ENCODE results near the gene DLGAP5.

Gene DLGAP5

DNA sequence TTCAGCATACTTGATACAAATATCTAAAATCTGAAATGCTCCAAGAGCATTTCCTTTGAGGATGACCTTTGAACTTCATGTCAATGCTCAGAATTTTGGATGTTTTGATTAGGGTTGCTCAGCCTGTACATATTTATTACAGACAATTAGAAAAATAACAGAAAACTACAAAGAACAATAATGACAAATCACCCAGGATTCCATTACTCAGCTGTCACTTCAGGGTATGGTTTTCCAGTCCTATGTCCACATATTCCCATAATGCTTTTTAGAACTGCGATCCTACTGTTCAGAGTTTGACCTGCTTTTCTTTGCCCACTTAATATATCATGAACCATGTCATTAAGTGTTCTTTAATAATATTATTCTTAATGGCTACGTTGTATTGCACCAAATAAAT, 11.4 kb downstream of the DLGAP5 start:
- no peaks in the 10 kb centered on the region for H3K27me3 ChIP-seq (ENCODE audit: control insufficient read depth, insufficient read depth, low read length)
- H3K36me3 ChIP-seq (ENCODE audit: control insufficient read depth, low read depth, low read length), result peaks cover 92% of the 10 kb centered on the region
- H3K9ac ChIP-seq (ENCODE audit: low read length), result no peak overlapping the region
- H3K27ac ChIP-seq (ENCODE audit: low read length), result no peak overlapping the region
- H3K4me1 ChIP-seq (ENCODE audit: control insufficient read depth, low read depth, low read length), result no peaks in the 10 kb centered on the region
- H3K4me3 ChIP-seq (ENCODE audit: low read length), result no peak overlapping the region
- H3K9me3 ChIP-seq (ENCODE audit: control insufficient read depth, low read depth, low read length), result no peaks in the 10 kb centered on the region

DNA sequence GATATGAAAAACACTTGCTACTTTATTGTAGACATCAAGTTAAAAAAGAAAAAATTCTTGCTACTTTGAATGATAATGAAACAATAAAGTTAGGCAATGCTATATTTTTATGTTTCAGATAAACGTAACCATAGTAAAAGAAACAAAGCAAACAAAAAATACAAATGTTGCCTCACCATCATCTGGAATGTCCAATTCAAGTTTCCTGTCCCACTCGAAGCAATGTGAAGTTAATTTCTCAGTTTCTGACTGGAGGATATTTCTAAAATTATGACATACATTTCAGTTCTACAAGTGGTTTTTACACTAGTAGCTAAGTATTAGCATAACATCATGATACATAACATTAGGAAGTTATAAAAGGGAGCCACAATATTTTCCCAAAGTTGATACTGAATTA, 20.9 kb downstream of the DLGAP5 start:
- Histone ChIP-seq H3K27me3 (ENCODE audit: control insufficient read depth, insufficient read depth, low read length) (no peaks in the 10 kb centered on the region), H3K27ac (ENCODE audit: low read length) (no peak overlapping the region), H3K9me3 (ENCODE audit: control insufficient read depth, low read depth, low read length) (no peaks in the 10 kb centered on the region), H3K4me1 (ENCODE audit: control insufficient read depth, low read depth, low read length) (no peaks in the 10 kb centered on the region), H3K4me3 (ENCODE audit: low read length) (no peak overlapping the region), H3K9ac (ENCODE audit: low read length) (no peak overlapping the region), H3K36me3 (ENCODE audit: control insufficient read depth, low read depth, low read length) (peaks cover 75% of the 10 kb centered on the region)

DNA sequence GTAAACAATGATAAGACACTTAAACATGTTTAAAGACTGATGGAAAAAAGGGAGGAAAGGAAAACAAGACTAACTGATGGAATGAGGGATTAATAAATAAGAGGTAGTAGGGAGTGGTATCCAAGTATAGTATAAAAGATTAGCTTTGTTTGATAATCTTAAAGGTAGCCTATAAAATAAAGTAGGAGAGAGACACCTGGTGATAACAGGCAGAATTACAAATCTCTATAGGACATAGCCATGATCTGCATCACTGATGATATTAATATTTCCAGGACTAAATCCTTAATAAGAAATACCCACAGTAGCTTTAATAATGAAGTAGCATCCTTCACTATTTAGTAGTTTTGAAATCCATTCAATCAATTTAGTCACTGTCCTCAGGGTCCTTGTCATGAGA, 30.4 kb downstream of the DLGAP5 start:
- no peaks in the 10 kb centered on the region for H3K9me3 ChIP-seq (ENCODE audit: control insufficient read depth, low read depth, low read length)
- H3K27ac ChIP-seq (ENCODE audit: low read length), result no peak overlapping the region
- no peak overlapping the region for H3K9ac ChIP-seq (ENCODE audit: low read length)
- H3K4me1 ChIP-seq (ENCODE audit: control insufficient read depth, low read depth, low read length), result no peaks in the 10 kb centered on the region
- peaks cover 82% of the 10 kb centered on the region for H3K36me3 ChIP-seq (ENCODE audit: control insufficient read depth, low read depth, low read length)
- no peak overlapping the region for H3K4me3 ChIP-seq (ENCODE audit: low read length)
- no peaks in the 10 kb centered on the region for H3K27me3 ChIP-seq (ENCODE audit: control insufficient read depth, insufficient read depth, low read length)

DNA sequence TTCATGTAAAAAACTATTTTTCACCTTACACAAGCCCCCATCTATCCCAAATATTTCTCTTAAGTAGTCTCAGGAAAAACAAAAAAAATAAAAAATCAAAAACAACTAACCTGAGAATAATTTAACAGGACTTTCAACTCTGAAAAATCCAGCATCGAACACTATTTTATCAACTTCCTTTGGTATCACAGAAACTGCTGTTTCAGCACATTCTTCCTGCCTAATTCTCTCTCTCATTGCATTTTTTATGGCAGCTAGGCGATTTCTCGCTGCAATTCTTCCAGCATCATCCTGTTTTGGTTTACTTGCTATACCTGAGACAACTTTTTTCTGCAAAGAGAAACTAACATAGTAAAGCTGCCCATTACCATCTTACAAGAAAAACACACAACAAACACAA, 33.0 kb downstream of the DLGAP5 start:
- H3K4me3 ChIP-seq (ENCODE audit: low read length), result no peak overlapping the region
- no peak overlapping the region for H3K9ac ChIP-seq (ENCODE audit: low read length)
- peaks cover 77% of the 10 kb centered on the region for H3K36me3 ChIP-seq (ENCODE audit: control insufficient read depth, low read depth, low read length)

DNA sequence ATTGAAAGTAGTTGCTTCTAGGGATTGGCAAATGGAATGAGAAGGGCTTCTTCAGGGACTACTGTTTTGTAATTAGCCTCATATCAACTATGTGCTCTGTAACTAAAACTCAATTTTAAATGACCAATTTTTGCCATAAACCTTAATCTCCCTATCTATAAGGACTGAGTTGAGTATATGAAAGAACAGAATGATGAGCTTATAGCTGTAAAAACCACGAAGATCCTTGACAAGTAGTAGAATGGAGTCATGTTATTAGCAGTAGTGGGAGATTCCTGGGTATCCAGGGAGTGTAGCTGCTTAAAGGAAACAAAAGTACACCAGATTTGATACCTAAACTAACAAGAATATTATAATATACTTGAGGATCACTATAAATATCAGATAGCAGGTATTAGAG, 34.3 kb downstream of the DLGAP5 start:
- H3K9me3 ChIP-seq (ENCODE audit: control insufficient read depth, low read depth, low read length), result no peaks in the 10 kb centered on the region
- H3K4me3 ChIP-seq (ENCODE audit: low read length), result no peak overlapping the region
- H3K9ac ChIP-seq (ENCODE audit: low read length), result no peak overlapping the region
- peaks cover 77% of the 10 kb centered on the region for H3K36me3 ChIP-seq (ENCODE audit: control insufficient read depth, low read depth, low read length)
- no peaks in the 10 kb centered on the region for H3K4me1 ChIP-seq (ENCODE audit: control insufficient read depth, low read depth, low read length)
- no peaks in the 10 kb centered on the region for H3K27me3 ChIP-seq (ENCODE audit: control insufficient read depth, insufficient read depth, low read length)
- no peak overlapping the region for H3K27ac ChIP-seq (ENCODE audit: low read length)

More for the DNA sequence above, 33.0 kb downstream of the DLGAP5 start:
- Histone ChIP-seq H3K4me1 (ENCODE audit: control insufficient read depth, low read depth, low read length) (no peaks in the 10 kb centered on the region), H3K27ac (ENCODE audit: low read length) (no peak overlapping the region), H3K27me3 (ENCODE audit: control insufficient read depth, insufficient read depth, low read length) (no peaks in the 10 kb centered on the region), H3K9me3 (ENCODE audit: control insufficient read depth, low read depth, low read length) (no peaks in the 10 kb centered on the region)

DNA sequence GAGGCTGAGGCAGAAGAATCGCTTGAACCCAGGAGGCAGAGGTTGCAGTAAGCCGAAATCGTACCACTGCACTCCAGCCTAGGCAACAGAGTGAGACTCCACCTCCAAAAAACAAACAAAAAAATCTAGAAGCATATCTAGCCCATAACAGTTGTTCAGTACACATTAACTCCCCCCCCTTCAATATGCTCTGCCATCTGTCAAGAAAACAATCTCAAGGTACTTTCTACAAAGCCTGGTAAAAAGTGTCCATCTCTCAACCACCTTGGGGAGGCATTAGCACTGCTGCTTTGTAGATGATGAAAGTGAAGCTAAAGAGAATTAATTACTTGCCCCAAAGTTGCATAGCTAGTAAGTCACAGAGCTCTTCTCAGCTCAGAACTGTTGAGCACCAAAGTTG, 37.4 kb downstream of the DLGAP5 start:
- no peak overlapping the region for H3K9ac ChIP-seq (ENCODE audit: low read length)
- no peaks in the 10 kb centered on the region for H3K27me3 ChIP-seq (ENCODE audit: control insufficient read depth, insufficient read depth, low read length)
- H3K4me1 ChIP-seq (ENCODE audit: control insufficient read depth, low read depth, low read length), result no peaks in the 10 kb centered on the region
- no peaks in the 10 kb centered on the region for H3K9me3 ChIP-seq (ENCODE audit: control insufficient read depth, low read depth, low read length)
- H3K4me3 ChIP-seq (ENCODE audit: low read length), result no peak overlapping the region
- no peak overlapping the region for H3K27ac ChIP-seq (ENCODE audit: low read length)
- peaks cover 85% of the 10 kb centered on the region for H3K36me3 ChIP-seq (ENCODE audit: control insufficient read depth, low read depth, low read length)

DNA sequence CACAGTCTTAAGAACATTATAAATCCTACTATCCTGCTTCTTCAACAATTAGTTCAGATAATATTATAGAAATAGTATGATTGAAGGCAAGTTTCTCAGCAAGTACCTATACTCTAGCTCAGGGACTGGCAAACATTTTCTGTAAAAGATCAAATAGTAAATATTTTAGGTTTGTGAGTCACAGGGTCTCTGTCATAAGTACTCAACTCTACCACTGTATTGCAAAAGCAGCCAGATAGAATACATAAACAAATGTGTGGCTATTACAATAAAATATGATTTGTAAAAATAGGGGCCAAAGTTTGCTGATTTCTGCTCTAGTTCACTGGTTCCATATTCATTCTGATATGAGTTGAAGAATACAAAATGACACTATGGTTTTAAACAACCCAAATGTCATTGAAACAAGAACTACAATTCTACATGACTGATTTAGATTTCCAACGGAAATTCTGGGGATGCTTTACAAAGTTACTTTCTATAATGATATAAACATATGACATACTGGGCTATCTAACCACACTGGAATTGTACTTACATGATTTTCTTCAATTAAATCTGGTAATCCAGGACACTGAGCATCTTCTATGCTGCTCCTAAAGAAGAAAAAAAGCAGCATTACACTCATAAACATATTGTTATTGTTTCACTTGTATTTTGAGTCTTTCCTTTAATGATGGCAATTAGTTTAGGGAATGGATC, 39.2 kb downstream of the DLGAP5 start:
- Histone ChIP-seq H3K4me3 (ENCODE audit: low read length) (no peak overlapping the region), H3K36me3 (ENCODE audit: control insufficient read depth, low read depth, low read length) (peaks cover 87% of the 10 kb centered on the region), H3K4me1 (ENCODE audit: control insufficient read depth, low read depth, low read length) (no peaks in the 10 kb centered on the region), H3K9ac (ENCODE audit: low read length) (no peak overlapping the region), H3K9me3 (ENCODE audit: control insufficient read depth, low read depth, low read length) (no peaks in the 10 kb centered on the region), H3K27ac (ENCODE audit: low read length) (no peak overlapping the region), H3K27me3 (ENCODE audit: control insufficient read depth, insufficient read depth, low read length) (no peaks in the 10 kb centered on the region)

DNA sequence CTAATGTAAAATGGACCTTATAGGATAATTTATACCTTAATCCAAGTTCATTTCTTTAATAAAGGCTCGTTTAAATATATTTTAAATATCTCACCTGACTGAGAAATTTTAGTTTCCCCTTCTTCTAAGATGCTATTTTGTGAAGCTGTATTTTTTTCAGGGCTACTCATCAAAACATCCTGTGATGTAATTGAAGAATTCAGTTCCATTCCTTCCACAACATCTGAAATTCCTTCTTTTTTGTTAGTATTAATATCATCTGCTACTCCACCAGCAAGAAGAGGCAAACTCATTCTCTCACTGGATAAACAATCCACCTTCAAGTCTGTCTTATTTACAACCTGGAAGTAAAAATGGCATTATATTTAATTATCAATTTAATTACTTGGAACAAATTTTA, 39.8 kb downstream of the DLGAP5 start:
- H3K27ac ChIP-seq (ENCODE audit: low read length), result no peak overlapping the region
- no peak overlapping the region for H3K9ac ChIP-seq (ENCODE audit: low read length)
- peaks cover 87% of the 10 kb centered on the region for H3K36me3 ChIP-seq (ENCODE audit: control insufficient read depth, low read depth, low read length)
- no peaks in the 10 kb centered on the region for H3K9me3 ChIP-seq (ENCODE audit: control insufficient read depth, low read depth, low read length)
- H3K4me1 ChIP-seq (ENCODE audit: control insufficient read depth, low read depth, low read length), result no peaks in the 10 kb centered on the region
- H3K4me3 ChIP-seq (ENCODE audit: low read length), result no peak overlapping the region
- no peaks in the 10 kb centered on the region for H3K27me3 ChIP-seq (ENCODE audit: control insufficient read depth, insufficient read depth, low read length)

DNA sequence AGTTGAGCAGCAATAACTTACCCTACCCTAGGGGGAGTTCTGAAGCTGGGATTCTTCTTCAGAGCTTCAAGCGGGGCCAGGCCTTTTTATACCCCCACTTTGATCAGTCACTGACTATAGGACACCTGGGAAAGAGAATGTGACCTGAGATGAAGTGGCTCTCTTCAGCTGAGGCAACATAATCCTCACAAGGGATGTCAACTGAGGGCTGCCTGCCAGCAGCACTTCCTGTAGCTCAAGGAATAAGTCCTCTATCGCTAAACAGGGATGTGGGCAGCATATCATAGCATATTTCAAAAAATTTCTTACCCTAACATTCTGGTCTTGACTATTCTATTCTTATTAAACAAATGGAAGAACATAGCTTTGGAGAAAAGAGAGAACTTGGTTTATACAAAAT, 45.0 kb downstream of the DLGAP5 start:
- no peaks in the 10 kb centered on the region for H3K27me3 ChIP-seq (ENCODE audit: control insufficient read depth, insufficient read depth, low read length)
- no peaks in the 10 kb centered on the region for H3K4me1 ChIP-seq (ENCODE audit: control insufficient read depth, low read depth, low read length)
- H3K9me3 ChIP-seq (ENCODE audit: control insufficient read depth, low read depth, low read length), result no peaks in the 10 kb centered on the region
- H3K36me3 ChIP-seq (ENCODE audit: control insufficient read depth, low read depth, low read length), result peaks cover 75% of the 10 kb centered on the region
- no peak overlapping the region for H3K27ac ChIP-seq (ENCODE audit: low read length)
- no peak overlapping the region for H3K9ac ChIP-seq (ENCODE audit: low read length)
- no peak overlapping the region for H3K4me3 ChIP-seq (ENCODE audit: low read length)

DNA sequence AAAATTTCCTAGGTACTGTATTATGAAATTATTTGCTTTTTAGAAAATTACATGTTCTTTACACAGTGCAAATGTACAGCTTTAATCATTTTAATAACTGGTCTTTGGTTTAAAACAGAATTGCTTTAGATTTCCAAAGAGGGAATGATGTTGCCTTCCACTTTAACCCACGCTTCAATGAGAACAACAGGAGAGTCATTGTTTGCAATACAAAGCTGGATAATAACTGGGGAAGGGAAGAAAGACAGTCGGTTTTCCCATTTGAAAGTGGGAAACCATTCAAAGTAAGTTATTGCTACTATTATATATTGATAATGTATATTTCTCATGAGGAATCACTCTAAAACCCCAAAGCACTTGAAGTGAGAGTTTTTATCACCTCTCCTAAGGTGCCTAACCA, 48.9 kb downstream of the DLGAP5 start:
- Histone ChIP-seq H3K36me3 (ENCODE audit: control insufficient read depth, low read depth, low read length) (peaks cover 46% of the 10 kb centered on the region), H3K9me3 (ENCODE audit: control insufficient read depth, low read depth, low read length) (no peaks in the 10 kb centered on the region), H3K27ac (ENCODE audit: low read length) (no peak overlapping the region), H3K27me3 (ENCODE audit: control insufficient read depth, insufficient read depth, low read length) (no peaks in the 10 kb centered on the region), H3K4me3 (ENCODE audit: low read length) (no peak overlapping the region), H3K4me1 (ENCODE audit: control insufficient read depth, low read depth, low read length) (no peaks in the 10 kb centered on the region), H3K9ac (ENCODE audit: low read length) (no peak overlapping the region)

DNA sequence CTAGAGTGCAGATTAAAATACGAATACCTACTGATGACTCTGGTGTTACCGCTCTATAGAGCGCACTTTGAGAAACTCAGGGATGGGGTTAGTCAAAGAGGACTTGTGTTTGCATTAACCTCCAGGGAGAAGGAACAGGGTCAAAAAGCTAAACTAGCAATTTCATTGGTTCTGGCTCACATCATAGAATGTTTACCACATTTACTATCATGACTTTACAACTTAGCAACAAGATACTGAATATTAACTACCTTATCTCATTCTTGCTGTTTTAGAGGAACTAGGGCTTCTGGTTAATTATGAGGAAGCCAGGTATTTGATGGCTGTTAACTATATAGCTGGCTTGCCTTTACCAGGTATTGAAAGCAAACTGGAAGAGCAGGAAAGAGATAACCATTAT, 49.6 kb downstream of the DLGAP5 start:
- H3K9me3 ChIP-seq (ENCODE audit: control insufficient read depth, low read depth, low read length), result no peaks in the 10 kb centered on the region
- H3K9ac ChIP-seq (ENCODE audit: low read length), result no peak overlapping the region
- no peak overlapping the region for H3K4me3 ChIP-seq (ENCODE audit: low read length)
- H3K27ac ChIP-seq (ENCODE audit: low read length), result no peak overlapping the region
- H3K36me3 ChIP-seq (ENCODE audit: control insufficient read depth, low read depth, low read length), result peaks cover 40% of the 10 kb centered on the region
- H3K27me3 ChIP-seq (ENCODE audit: control insufficient read depth, insufficient read depth, low read length), result no peaks in the 10 kb centered on the region
- H3K4me1 ChIP-seq (ENCODE audit: control insufficient read depth, low read depth, low read length), result no peaks in the 10 kb centered on the region

DNA sequence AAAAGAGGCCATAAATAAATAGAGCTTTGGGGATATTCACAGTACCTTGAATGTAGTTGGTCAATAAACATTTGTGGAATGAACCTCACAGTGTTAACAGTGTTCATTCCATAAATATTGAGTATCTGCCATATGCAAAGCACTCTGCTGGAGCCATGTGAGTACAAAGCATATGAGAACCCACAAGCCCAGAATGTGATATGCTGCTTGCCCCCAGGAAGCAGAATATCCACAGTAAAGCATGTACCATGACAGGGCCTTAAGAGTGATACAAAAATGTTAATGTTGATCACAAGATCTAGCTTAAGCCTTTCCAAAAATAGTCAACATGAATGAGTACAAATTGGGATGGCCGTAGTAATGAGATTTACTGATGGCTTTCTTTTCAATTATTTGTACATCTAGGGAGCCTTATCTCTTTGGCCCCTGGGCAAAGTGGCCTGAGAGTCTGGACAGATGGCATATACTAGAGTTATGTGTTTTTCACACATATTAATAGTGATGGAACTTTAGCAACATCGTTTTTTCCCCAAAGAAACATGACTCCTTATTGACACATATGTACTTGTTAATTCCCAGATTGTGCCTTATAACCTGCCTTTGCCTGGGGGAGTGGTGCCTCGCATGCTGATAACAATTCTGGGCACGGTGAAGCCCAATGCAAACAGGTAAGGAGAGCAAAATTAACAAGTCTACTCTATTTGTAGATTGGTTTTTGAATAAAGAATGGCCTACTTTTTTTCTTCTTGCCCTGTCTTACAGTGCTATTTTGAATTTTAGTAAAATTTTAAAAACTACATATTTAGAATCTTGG, 51.5 kb downstream of the DLGAP5 start:
- no peaks in the 10 kb centered on the region for H3K9me3 ChIP-seq (ENCODE audit: control insufficient read depth, low read depth, low read length)
- peaks cover 23% of the 10 kb centered on the region for H3K36me3 ChIP-seq (ENCODE audit: control insufficient read depth, low read depth, low read length)
- no peak overlapping the region for H3K9ac ChIP-seq (ENCODE audit: low read length)

More for the DNA sequence above, 51.5 kb downstream of the DLGAP5 start:
- no peak overlapping the region for H3K4me3 ChIP-seq (ENCODE audit: low read length)
- H3K4me1 ChIP-seq (ENCODE audit: control insufficient read depth, low read depth, low read length), result no peaks in the 10 kb centered on the region
- H3K27me3 ChIP-seq (ENCODE audit: control insufficient read depth, insufficient read depth, low read length), result no peaks in the 10 kb centered on the region
- H3K27ac ChIP-seq (ENCODE audit: low read length), result no peak overlapping the region
